Measurements from ENCODE around the gene POU6F2.

The POU6F2 gene

GRCh38 chr7:39086638-39087360 lies 109.1 kb downstream of the POU6F2 start:
- Histone ChIP-seq H3K36me3 (ENCODE audit: insufficient read depth, low read length) (no peaks in the 10 kb centered on the region), H3K27me3 (ENCODE audit: insufficient read depth, low read length) (peaks cover 51% of the 10 kb centered on the region), H3K4me3 (ENCODE audit: low read depth, low read length) (no peak overlapping the region), H3K4me1 (ENCODE audit: control insufficient read depth, insufficient read depth, low read length, unreplicated experiment) (no peaks in the 10 kb centered on the region), H2AFZ (ENCODE audit: low read length, unreplicated experiment) (no peak overlapping the region), H3K79me2 (ENCODE audit: control insufficient read depth, insufficient read depth, low read length, unreplicated experiment) (no peaks in the 10 kb centered on the region), H3K27ac (ENCODE audit: low read depth, low read length) (no peak overlapping the region)

- H3K4me1 ChIP-seq (ENCODE audit: control insufficient read depth, insufficient read depth, low read length, unreplicated experiment): no peaks in the 10 kb centered on the region
- H2AFZ ChIP-seq (ENCODE audit: low read length, unreplicated experiment): no peak overlapping the region
- H3K36me3 ChIP-seq (ENCODE audit: insufficient read depth, low read length): no peaks in the 10 kb centered on the region
- H3K4me3 ChIP-seq (ENCODE audit: low read depth, low read length): no peak overlapping the region
- no peaks in the 10 kb centered on the region for H3K79me2 ChIP-seq (ENCODE audit: control insufficient read depth, insufficient read depth, low read length, unreplicated experiment)
- no peak overlapping the region for H3K27ac ChIP-seq (ENCODE audit: low read depth, low read length)
- peaks cover 52% of the 10 kb centered on the region for H3K27me3 ChIP-seq (ENCODE audit: insufficient read depth, low read length)
Observed at GRCh38 chr7:39088730-39089593, 111.3 kb downstream of the POU6F2 start.

- Histone ChIP-seq H2AFZ (ENCODE audit: low read length, unreplicated experiment) (no peak overlapping the region), H3K27me3 (ENCODE audit: insufficient read depth, low read length) (peaks cover 42% of the 10 kb centered on the region), H3K79me2 (ENCODE audit: control insufficient read depth, insufficient read depth, low read length, unreplicated experiment) (no peaks in the 10 kb centered on the region), H3K27ac (ENCODE audit: low read depth, low read length) (no peak overlapping the region), H3K36me3 (ENCODE audit: insufficient read depth, low read length) (no peaks in the 10 kb centered on the region), H3K4me3 (ENCODE audit: low read depth, low read length) (no peak overlapping the region), H3K4me1 (ENCODE audit: control insufficient read depth, insufficient read depth, low read length, unreplicated experiment) (no peaks in the 10 kb centered on the region)
Observed at GRCh38 chr7:39091145-39091544, 113.4 kb downstream of the POU6F2 start.

GRCh38 chr7:39091774-39092173 lies 114.1 kb downstream of the POU6F2 start:
- Histone ChIP-seq H3K79me2 (ENCODE audit: control insufficient read depth, insufficient read depth, low read length, unreplicated experiment) (no peaks in the 10 kb centered on the region), H2AFZ (ENCODE audit: low read length, unreplicated experiment) (no peak overlapping the region), H3K4me3 (ENCODE audit: low read depth, low read length) (no peak overlapping the region), H3K27me3 (ENCODE audit: insufficient read depth, low read length) (peaks cover 40% of the 10 kb centered on the region), H3K27ac (ENCODE audit: low read depth, low read length) (no peak overlapping the region), H3K36me3 (ENCODE audit: insufficient read depth, low read length) (no peaks in the 10 kb centered on the region), H3K4me1 (ENCODE audit: control insufficient read depth, insufficient read depth, low read length, unreplicated experiment) (no peaks in the 10 kb centered on the region)

- Histone ChIP-seq H3K27ac (ENCODE audit: low read depth, low read length) (no peak overlapping the region), H3K79me2 (ENCODE audit: control insufficient read depth, insufficient read depth, low read length, unreplicated experiment) (no peaks in the 10 kb centered on the region), H3K36me3 (ENCODE audit: insufficient read depth, low read length) (no peaks in the 10 kb centered on the region), H3K4me3 (ENCODE audit: low read depth, low read length) (no peak overlapping the region), H3K4me1 (ENCODE audit: control insufficient read depth, insufficient read depth, low read length, unreplicated experiment) (no peaks in the 10 kb centered on the region), H3K27me3 (ENCODE audit: insufficient read depth, low read length) (peaks cover 38% of the 10 kb centered on the region), H2AFZ (ENCODE audit: low read length, unreplicated experiment) (no peak overlapping the region)
Observed at GRCh38 chr7:39094731-39095130, 117.0 kb downstream of the POU6F2 start.

GRCh38 chr7:39095875-39096619 lies 118.3 kb downstream of the POU6F2 start:
- Histone ChIP-seq H3K4me1 (ENCODE audit: control insufficient read depth, insufficient read depth, low read length, unreplicated experiment) (no peaks in the 10 kb centered on the region), H2AFZ (ENCODE audit: low read length, unreplicated experiment) (no peak overlapping the region), H3K27ac (ENCODE audit: low read depth, low read length) (no peak overlapping the region), H3K36me3 (ENCODE audit: insufficient read depth, low read length) (no peaks in the 10 kb centered on the region), H3K79me2 (ENCODE audit: control insufficient read depth, insufficient read depth, low read length, unreplicated experiment) (no peaks in the 10 kb centered on the region), H3K4me3 (ENCODE audit: low read depth, low read length) (no peak overlapping the region), H3K27me3 (ENCODE audit: insufficient read depth, low read length) (peaks cover 34% of the 10 kb centered on the region)

GRCh38 chr7:39098506-39098905 lies 120.8 kb downstream of the POU6F2 start:
- H3K79me2 ChIP-seq (ENCODE audit: control insufficient read depth, insufficient read depth, low read length, unreplicated experiment): no peaks in the 10 kb centered on the region
- no peaks in the 10 kb centered on the region for H3K4me1 ChIP-seq (ENCODE audit: control insufficient read depth, insufficient read depth, low read length, unreplicated experiment)
- H2AFZ ChIP-seq (ENCODE audit: low read length, unreplicated experiment): no peak overlapping the region
- H3K27ac ChIP-seq (ENCODE audit: low read depth, low read length): no peak overlapping the region
- H3K27me3 ChIP-seq (ENCODE audit: insufficient read depth, low read length): peaks cover 26% of the 10 kb centered on the region
- H3K36me3 ChIP-seq (ENCODE audit: insufficient read depth, low read length): no peaks in the 10 kb centered on the region
- H3K4me3 ChIP-seq (ENCODE audit: low read depth, low read length): no peak overlapping the region

- no peak overlapping the region for H3K27ac ChIP-seq (ENCODE audit: low read depth, low read length)
- no peaks in the 10 kb centered on the region for H3K4me1 ChIP-seq (ENCODE audit: control insufficient read depth, insufficient read depth, low read length, unreplicated experiment)
- H3K79me2 ChIP-seq (ENCODE audit: control insufficient read depth, insufficient read depth, low read length, unreplicated experiment): no peaks in the 10 kb centered on the region
Observed at GRCh38 chr7:39099146-39099545, 121.4 kb downstream of the POU6F2 start.

GRCh38 chr7:39100270-39100669 lies 122.6 kb downstream of the POU6F2 start:
- H3K27me3 ChIP-seq (ENCODE audit: insufficient read depth, low read length): peaks cover 23% of the 10 kb centered on the region

More at GRCh38 chr7:39099146-39099545, 121.4 kb downstream of the POU6F2 start:
- Histone ChIP-seq H3K4me3 (ENCODE audit: low read depth, low read length) (no peak overlapping the region), H3K36me3 (ENCODE audit: insufficient read depth, low read length) (no peaks in the 10 kb centered on the region), H3K27me3 (ENCODE audit: insufficient read depth, low read length) (peaks cover 24% of the 10 kb centered on the region), H2AFZ (ENCODE audit: low read length, unreplicated experiment) (no peak overlapping the region)

GRCh38 chr7:39102234-39102633 lies 124.5 kb downstream of the POU6F2 start:
- Histone ChIP-seq H3K36me3 (ENCODE audit: insufficient read depth, low read length) (no peaks in the 10 kb centered on the region), H2AFZ (ENCODE audit: low read length, unreplicated experiment) (no peak overlapping the region), H3K4me3 (ENCODE audit: low read depth, low read length) (no peak overlapping the region), H3K79me2 (ENCODE audit: control insufficient read depth, insufficient read depth, low read length, unreplicated experiment) (no peaks in the 10 kb centered on the region), H3K4me1 (ENCODE audit: control insufficient read depth, insufficient read depth, low read length, unreplicated experiment) (no peaks in the 10 kb centered on the region), H3K27me3 (ENCODE audit: insufficient read depth, low read length) (peaks cover 13% of the 10 kb centered on the region), H3K27ac (ENCODE audit: low read depth, low read length) (no peak overlapping the region)

More at GRCh38 chr7:39100270-39100669, 122.6 kb downstream of the POU6F2 start:
- no peaks in the 10 kb centered on the region for H3K79me2 ChIP-seq (ENCODE audit: control insufficient read depth, insufficient read depth, low read length, unreplicated experiment)
- H3K4me1 ChIP-seq (ENCODE audit: control insufficient read depth, insufficient read depth, low read length, unreplicated experiment): no peaks in the 10 kb centered on the region
- H3K36me3 ChIP-seq (ENCODE audit: insufficient read depth, low read length): no peaks in the 10 kb centered on the region
- no peak overlapping the region for H3K4me3 ChIP-seq (ENCODE audit: low read depth, low read length)
- H3K27ac ChIP-seq (ENCODE audit: low read depth, low read length): no peak overlapping the region
- H2AFZ ChIP-seq (ENCODE audit: low read length, unreplicated experiment): no peak overlapping the region
